PC-3 (cell line): Measurements from ENCODE around the gene CUEDC1. TPM values are rescaled to one million over a fixed set of nuclear protein-coding genes. Genes with fewer than 3 reads are reported as not detected.

Experiments used
- ATAC-seq: fragments of 200-7000 bp; cut with Tn5 transposase; 2 replicates; pipeline ENCODE4 v1.9.1; 2020; ENCODE audit warnings: mild to moderate bottlenecking, moderate library complexity
- BruUV-seq: library from RNA; stranded (reverse); fragments of 400-500 nt; replicated peaks from 2 replicates; lab custom pipeline; 2021; lab: Mats Ljungman, UMichigan
- CTCF ChIA-PET: fragments of 300-600 bp; sonication (Branson Sonifier 250); formaldehyde crosslinking; loops from one replicate; lab custom pipeline; 2022; ENCODE audit warnings: antibody characterized with exemption; lab: Charles Lee
- POLR2A ChIA-PET: fragments of 300-600 bp; sonication (Branson Sonifier 250); formaldehyde crosslinking; loops from one replicate; lab custom pipeline; 2022; ENCODE audit warnings: antibody characterized with exemption; ENCODE audit not compliant: unreplicated experiment; lab: Charles Lee
- DNase-seq: peaks from one replicate; pipeline ENCODE4 v3.0.0-alpha.2; 2015
- H2AFZ ChIP-seq: fragments of 300-600 bp; sonication (generic); 2 replicates; pipeline ENCODE4 v1.6.0; 2016; ENCODE audit warnings: antibody characterized with exemption, low read length
- H3F3A ChIP-seq: fragments of 300-600 bp; sonication (generic); one replicate; pipeline ENCODE4 v1.6.0; 2017; ENCODE audit warnings: antibody characterized with exemption, low read length, control low read depth, mild to moderate bottlenecking; ENCODE audit not compliant: unreplicated experiment
- H3K27ac ChIP-seq: fragments of 300-600 bp; sonication (generic); 2 replicates; pipeline ENCODE4 v1.5.1; 2016; ENCODE audit warnings: mild to moderate bottlenecking, low read length
- H3K27me3 ChIP-seq: fragments of 300-600 bp; sonication (generic); 2 replicates; pipeline ENCODE4 v1.6.1; 2016; ENCODE audit warnings: low read length, mixed read lengths
- H3K36me3 ChIP-seq: fragments of 300-600 bp; sonication (generic); 2 replicates; pipeline ENCODE4 v1.6.1; 2016; ENCODE audit warnings: low read depth, mixed run types, low read length, mixed read lengths
- H3K4me1 ChIP-seq: fragments of 300-600 bp; sonication (generic); 2 replicates; pipeline ENCODE4 v1.5.1; 2016; ENCODE audit warnings: low read length; ENCODE audit not compliant: insufficient read depth
- H3K4me2 ChIP-seq: fragments of 300-600 bp; sonication (generic); 2 replicates; pipeline ENCODE4 v1.6.0; 2016; ENCODE audit warnings: low read length
- H3K4me3 ChIP-seq: fragments of 300-600 bp; sonication (generic); 2 replicates; pipeline ENCODE4 v1.5.1; 2016; ENCODE audit warnings: mild to moderate bottlenecking, low read length, mixed read lengths
- H3K79me2 ChIP-seq: fragments of 300-600 bp; sonication (generic); 2 replicates; pipeline ENCODE4 v1.6.1; 2017; ENCODE audit warnings: low read length, mixed read lengths
- H3K9ac ChIP-seq: fragments of 300-600 bp; sonication (generic); 2 replicates; pipeline ENCODE4 v1.6.0; 2016; ENCODE audit warnings: mild to moderate bottlenecking, low read length
- H3K9me2 ChIP-seq: fragments of 300-600 bp; sonication (generic); replicated peaks from 2 replicates; pipeline ENCODE4 v1.6.1; 2016; ENCODE audit warnings: mixed run types, low read length, mixed read lengths
- H3K9me3 ChIP-seq: fragments of 300-600 bp; sonication (generic); 2 replicates; pipeline ENCODE4 v1.6.1; 2016; ENCODE audit warnings: low read length, mixed read lengths
- H4K20me1 ChIP-seq: fragments of 300-600 bp; sonication (generic); 2 replicates; pipeline ENCODE4 v1.6.1; 2016; ENCODE audit warnings: low read length, mixed read lengths
- CTCF ChIP-seq: fragments of 300-600 bp; sonication (generic); conservative IDR thresholded peaks from 2 replicates; pipeline ENCODE4 v1.5.1; 2017; ENCODE audit warnings: antibody characterized with exemption, low read depth, mild to moderate bottlenecking, low read length
- EZH2 ChIP-seq: fragments of 300-600 bp; sonication (generic); IDR thresholded peaks from one replicate; pipeline ENCODE4 v1.6.1; 2017; ENCODE audit warnings: antibody characterized with exemption, mild to moderate bottlenecking, low read length; ENCODE audit not compliant: unreplicated experiment
- EZH2phosphoT487 ChIP-seq: fragments of 300-600 bp; sonication (generic); IDR thresholded peaks from 2 replicates; pipeline ENCODE4 v1.6.1; 2018; ENCODE audit warnings: mild to moderate bottlenecking, antibody characterized with exemption, low read length, borderline replicate concordance
- intact Hi-C: fragments of 100-400 bp; cut with micrococcal nuclease; formaldehyde crosslinking; loops from 2 replicates; pipeline ENCODE4 v1.9.0; 2023
- total RNA-seq: library from RNA; depleted of rRNA; stranded (reverse); fragments of >200 nt; gene quantifications from 2 replicates; pipeline ENCODE4 v1.2.3, GENCODE V29; 2014

The CUEDC1 gene
- total RNA-seq, 1 experiment from 2014 or later, result 31.6 TPM

GRCh38 chr17:57968456-57968855 is 13.2 kb upstream of the CUEDC1 start:
- Histone ChIP-seq H3K4me3 (no peak overlapping the region), H4K20me1 (no peaks in the 10 kb centered on the region), H3F3A (peaks cover 10% of the 10 kb centered on the region), H3K27ac (no peak overlapping the region), H3K79me2 (no peaks in the 10 kb centered on the region), H2AFZ (no peak overlapping the region), H3K9ac (no peak overlapping the region), H3K36me3 (peaks cover 10% of the 10 kb centered on the region), H3K27me3 (no peaks in the 10 kb centered on the region), H3K4me1 (no peaks in the 10 kb centered on the region), H3K9me3 (no peaks in the 10 kb centered on the region), H3K9me2 (no peaks in the 10 kb centered on the region), H3K4me2 (no peak overlapping the region)
- ATAC-seq (peak; percentile 43), DNase-seq (no peak)
- intact Hi-C loops, result no loop called here
- no TSS peak for BruUV-seq
- TF ChIP-seq CTCF, result no peak
- no peak for TF ChIP-seq EZH2
- no peak for TF ChIP-seq EZH2phosphoT487
- POLR2A ChIA-PET, result no interaction called here
- CTCF ChIA-PET, result no interaction called here

- DNase-seq (no peak), ATAC-seq (no peak)
- H3K79me2 ChIP-seq, result no peaks in the 10 kb centered on the region
- H4K20me1 ChIP-seq, result no peaks in the 10 kb centered on the region
- H3K27ac ChIP-seq, result no peak overlapping the region
- CTCF ChIA-PET, result interaction anchor here (0.6 kb wide), 1 partner anchor 40 kb away, joined by 6 read pairs; no protein-coding TSS in a partner anchor
- H3K27me3 ChIP-seq, result no peaks in the 10 kb centered on the region
- H3K9me2 ChIP-seq, result no peaks in the 10 kb centered on the region
- no peaks in the 10 kb centered on the region for H3K4me1 ChIP-seq
- H3K9ac ChIP-seq, result no peak overlapping the region
- no peaks in the 10 kb centered on the region for H3K9me3 ChIP-seq
- no peak for TF ChIP-seq EZH2
- no peak for TF ChIP-seq EZH2phosphoT487
- TF ChIP-seq CTCF, result no peak
- no peak overlapping the region for H3K4me2 ChIP-seq
- peaks cover 10% of the 10 kb centered on the region for H3F3A ChIP-seq
- H3K4me3 ChIP-seq, result no peak overlapping the region
- no peak overlapping the region for H2AFZ ChIP-seq
- intact Hi-C loops, result no loop called here
- POLR2A ChIA-PET, result no interaction called here
- BruUV-seq, result no TSS peak
- H3K36me3 ChIP-seq, result no peaks in the 10 kb centered on the region
These were observed 11.7 kb upstream of the CUEDC1 start for GRCh38 chr17:57966875-57967274.

- intact Hi-C loops, result no loop called here
- peaks cover 10% of the 10 kb centered on the region for H3F3A ChIP-seq
- H3K36me3 ChIP-seq, result no peaks in the 10 kb centered on the region
- no peak overlapping the region for H3K4me2 ChIP-seq
- H3K79me2 ChIP-seq, result no peaks in the 10 kb centered on the region
- no peak overlapping the region for H3K27ac ChIP-seq
- CTCF ChIA-PET, result interaction anchor here (0.6 kb wide), 2 partner anchors 20 to 40 kb away, joined by 3 to 6 read pairs; no protein-coding TSS in a partner anchor
- TF ChIP-seq EZH2, result no peak
- no peak for TF ChIP-seq EZH2phosphoT487
- no peak for TF ChIP-seq CTCF
- H3K27me3 ChIP-seq, result no peaks in the 10 kb centered on the region
- no peak overlapping the region for H3K4me3 ChIP-seq
- no TSS peak for BruUV-seq
- H3K9ac ChIP-seq, result no peak overlapping the region
- no peaks in the 10 kb centered on the region for H3K4me1 ChIP-seq
- H4K20me1 ChIP-seq, result no peaks in the 10 kb centered on the region
- no peak overlapping the region for H2AFZ ChIP-seq
- ATAC-seq, result no peak
- H3K9me3 ChIP-seq, result no peaks in the 10 kb centered on the region
- POLR2A ChIA-PET, result no interaction called here
- no peaks in the 10 kb centered on the region for H3K9me2 ChIP-seq
- DNase-seq, result no peak
These were observed 11.0 kb upstream of the CUEDC1 start for GRCh38 chr17:57966246-57966645.
